HUDEP-2 (cell line): Measurements from ENCODE around the gene SACM1L.
"Not testable (repeated sequence)": the region's sequence is repeated elsewhere in the genome, so short reads cannot be mapped to it uniquely, and the experiment has no call there.

Source experiments
- DNase-seq, 76 experiments: peaks; one replicate each; lab custom pipeline; 2025; ENCODE audit not compliant: unreplicated experiment in 76 of 76; lab: John Stamatoyannopoulos, UW

The SACM1L gene

DNA sequence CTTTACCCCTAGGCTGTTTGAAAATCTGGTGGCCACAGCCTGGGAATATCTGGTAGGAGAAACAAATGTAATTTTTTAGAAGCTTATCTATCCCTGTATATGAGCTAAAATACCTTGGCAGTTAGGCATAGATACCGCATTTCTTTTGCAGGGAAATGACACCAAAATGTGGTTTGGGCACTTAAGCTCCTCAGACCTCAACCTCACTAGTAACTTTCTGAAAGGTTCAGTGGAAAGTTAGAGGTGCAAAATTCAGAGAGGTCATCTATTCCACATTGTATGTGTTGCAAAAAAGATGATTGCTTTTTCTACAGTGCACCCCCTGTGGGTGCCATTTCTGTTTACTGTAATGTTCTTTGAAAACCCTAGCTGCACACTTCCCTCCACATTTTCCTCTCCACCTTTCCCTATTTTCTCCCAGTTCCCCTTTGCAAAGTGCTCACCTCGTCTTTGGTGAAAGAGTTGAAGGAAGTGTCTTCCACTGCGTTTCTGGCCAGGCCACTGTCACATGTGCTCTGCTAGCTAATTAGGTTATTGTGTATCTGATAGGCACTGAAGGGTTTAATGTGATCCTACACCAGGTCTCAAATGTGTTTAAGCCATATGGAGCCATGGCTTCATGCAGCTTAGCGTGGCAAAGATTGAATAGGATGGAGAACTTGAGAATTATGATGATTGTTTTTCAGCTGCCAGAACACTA is 1.3 kb downstream of the SACM1L start:
- peak in 18 of 76 experiments; percentile 2 to 41 (median 14) for DNase-seq

DNA sequence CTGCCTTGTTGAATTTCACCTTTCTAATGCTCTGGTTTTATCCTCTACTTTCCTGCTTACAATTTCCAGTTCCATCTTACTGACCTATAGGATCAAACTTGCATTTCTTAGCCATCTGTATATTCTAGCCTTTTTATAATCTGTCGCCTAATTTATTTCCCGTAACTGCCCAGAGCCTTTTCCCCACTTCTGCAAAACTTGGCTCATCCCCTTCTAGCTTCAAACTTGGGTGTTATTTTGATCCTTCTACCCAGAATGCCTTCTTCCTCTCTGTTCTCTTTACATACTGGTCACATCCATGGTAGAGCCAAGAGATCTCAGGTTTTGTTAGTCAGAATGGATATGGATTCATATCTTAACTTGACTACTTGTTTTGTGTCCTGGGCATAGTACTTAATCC is 2.6 kb downstream of the SACM1L start:
- DNase-seq: no peak

DNA sequence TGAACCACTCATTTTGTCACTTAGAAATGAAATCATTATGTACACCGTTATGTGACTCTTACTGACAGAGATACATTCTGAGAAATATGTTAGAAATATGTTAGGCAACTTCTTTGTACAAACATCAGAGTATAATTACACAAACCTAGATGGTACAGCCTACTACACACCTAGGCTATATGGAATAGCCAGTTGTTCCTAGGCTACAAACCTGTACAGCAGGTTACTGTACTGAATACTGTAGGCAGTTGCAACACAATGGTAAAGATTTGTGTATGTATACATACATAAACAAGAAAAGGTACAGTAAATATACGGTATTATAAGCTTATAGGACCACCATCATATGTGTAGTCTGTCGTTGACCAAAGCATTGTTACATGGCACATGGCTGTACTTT is 3.7 kb downstream of the SACM1L start:
- DNase-seq: no peak

DNA sequence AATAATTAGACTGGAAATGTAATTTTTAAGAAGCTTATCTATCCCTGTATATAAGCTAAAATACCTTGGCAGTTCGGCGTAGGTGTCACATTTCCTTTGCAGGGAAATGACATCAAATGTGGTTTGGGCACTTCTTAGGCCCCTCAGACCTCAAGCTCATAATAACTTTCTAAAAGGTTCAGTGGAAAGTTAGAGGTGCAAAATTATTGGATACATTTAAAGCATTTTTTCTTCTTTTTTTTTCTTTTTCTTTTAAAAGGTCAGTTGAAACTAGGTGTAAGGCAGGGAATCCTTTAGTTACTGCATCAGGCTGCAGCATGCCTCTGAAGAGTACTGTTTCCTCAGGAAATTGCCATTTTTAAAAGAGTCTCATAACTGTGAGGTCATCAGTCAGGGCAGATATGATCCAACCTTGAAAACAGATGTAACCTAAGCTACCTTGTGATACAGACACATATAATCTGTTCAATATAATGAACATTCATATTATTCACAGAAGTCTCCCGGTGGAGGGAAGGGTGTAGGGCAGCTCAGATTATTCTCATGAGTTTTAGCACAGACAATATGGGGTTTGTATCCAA is 4.8 kb downstream of the SACM1L start:
- no peak for DNase-seq

DNA sequence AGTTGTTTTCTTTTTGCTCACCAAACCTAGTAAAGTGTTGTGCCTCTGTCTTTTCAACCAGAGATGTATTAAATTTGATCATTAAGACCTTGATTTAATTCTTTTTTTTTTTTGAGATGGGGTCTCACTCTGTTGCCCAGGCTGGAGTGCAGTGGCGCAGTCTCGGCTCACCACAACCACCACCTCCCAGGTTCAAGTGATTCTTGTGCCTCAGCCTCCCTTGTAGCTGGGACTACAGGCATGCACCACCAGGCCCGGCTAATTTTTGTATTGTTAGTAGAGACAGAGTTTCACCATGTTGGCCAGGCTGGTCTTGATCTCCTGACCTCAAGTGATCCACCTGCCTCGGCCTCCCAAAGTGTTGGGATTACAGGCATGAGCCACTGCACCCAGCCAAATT is 6.0 kb downstream of the SACM1L start:
- DNase-seq: not testable (repeated sequence)

DNA sequence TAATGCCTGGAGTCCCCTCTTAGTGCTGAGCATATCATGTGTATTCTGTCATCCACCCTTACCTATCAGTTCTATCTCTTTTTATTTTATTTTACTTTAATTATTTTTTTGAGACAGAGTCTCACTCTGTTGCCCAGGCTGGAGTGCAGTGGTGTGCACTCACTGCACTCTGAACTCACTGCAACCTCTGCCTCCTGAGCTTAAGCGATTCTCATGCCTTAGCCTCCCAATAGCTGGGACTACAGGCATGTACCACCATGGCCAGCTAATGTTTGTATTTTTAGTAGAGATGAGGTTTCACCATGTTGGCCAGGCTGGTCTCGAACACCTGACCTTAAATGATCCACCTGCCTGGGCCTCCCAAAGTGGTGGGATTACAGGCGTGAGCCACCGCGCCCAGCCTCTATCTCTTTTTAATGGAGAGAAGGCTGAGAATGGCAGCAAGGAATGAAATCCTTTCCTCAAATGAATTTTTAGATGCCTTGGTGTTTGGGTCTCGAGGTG is 11.4 kb downstream of the SACM1L start:
- no peak for DNase-seq

DNA sequence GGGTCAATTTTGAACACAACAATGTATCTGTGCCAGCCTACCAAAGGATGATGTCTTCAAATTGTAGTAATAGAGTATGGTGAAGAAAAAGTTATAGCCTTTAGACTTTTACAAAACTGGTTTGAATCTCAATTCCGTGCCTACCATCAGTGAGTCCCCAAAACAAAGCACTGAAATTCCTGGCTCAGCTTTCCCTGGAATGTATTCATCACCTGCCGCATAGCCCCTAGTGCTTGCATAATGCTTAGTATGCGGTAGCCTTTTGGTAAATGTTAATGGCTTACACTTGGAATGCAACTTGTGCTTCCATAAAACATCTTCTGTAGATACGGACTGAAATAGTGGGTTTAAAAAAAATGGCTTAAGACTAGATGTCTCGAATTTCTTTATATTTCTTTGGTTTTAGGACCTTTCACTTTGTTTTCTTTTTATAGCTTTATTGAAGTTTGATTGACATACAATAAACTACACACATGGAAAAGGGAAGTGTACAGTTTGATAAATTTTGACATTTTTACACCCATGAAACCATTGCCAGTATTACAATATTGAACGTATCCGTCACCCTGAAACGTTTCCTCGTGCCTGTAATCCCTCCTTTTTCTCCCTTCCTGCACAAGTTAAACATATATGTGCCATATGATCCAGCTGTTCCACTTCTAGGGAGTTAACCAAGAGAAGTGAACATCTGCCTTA is 12.1 kb downstream of the SACM1L start:
- DNase-seq: no peak

DNA sequence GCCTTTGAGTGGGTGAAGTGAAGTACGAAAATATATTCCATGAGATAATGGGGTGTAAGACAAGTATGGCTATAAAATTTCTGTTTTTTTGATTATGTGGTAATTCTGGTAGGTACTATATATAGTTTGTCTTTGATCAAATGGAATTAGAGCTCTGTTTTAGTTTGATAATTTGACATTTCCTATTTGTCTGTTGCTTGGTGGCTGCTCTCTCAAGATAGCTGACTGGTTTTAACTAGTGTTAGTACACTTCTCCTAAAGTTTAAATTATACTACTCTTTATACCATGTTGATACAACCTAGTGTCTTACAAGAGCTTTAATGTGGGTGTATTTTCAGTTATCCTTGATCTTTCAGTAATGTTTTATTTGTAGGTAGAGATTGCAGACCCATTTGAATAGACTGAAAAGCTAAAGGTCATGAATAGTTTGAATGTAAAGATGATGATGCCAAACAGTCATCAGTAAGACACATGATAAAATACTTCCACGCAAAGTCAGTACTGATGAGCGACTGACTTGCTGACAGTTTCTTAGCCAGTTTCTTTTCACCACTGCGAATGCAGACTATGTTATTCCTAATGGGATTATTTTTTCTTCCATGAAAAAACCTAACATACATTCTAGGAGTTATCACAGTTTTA is 15.2 kb downstream of the SACM1L start:
- no peak for DNase-seq

DNA sequence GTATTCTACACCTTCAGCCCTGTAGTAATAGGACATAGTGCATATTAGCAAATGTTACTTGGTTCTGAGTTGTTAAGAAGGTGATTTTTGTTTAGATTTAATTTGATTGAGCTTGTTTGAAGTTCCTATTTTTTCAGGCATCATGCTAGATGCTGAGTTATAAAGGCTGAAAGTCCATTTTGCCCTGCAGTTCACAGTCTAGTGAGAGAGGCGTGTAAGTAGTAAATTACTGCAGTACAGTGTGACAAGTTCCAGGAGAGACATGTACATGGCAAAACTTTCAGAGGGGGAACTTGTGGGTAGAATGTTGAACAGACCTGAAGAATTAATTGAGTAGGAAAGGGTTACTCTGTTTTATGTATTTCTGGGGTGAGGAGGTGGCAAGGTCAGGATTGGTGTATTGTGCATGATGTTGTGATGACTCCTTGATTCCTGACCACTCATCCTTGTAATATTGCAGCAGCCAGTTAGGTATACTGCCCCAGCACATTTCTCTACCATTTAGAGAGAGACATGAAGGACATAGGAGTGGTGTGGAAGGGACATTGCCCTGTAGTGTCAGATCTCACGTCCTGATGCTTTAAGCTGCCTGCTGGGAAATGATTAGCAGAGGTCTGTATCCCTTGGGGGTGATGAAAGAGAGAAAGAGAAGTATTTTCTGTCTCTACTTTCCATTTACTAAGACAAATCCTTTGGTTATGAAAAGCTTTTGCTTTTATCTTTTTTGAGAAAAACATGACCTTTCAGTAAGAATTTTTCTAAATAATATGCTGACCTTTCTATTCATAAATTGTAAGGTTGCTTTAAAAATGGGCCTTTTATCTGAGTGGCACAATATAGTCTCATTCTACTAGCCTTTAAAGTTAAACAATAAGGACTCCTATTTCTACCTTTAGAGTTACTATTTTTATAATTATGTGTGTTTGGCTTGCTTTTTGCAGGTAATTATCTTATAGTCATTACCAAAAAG is 16.9 kb downstream of the SACM1L start:
- DNase-seq: no peak

DNA sequence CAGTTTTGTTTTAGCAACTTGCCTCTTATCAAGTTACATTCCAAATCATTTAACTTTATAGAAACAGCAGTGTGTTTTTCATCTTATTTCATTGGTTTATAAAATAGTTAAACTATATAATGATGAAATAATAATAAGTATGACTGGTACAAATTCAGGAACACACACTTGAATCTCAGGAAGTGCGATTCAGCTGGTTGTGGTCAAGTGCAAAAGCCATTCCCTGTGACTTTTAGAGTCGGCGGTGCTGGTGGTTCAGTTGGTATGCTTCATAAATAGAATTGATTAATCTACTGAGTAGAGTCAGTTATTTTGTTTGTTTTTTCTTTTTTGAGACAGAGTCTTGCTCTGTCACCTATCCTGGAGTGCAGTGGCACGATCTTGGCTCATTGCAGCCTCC is 22.7 kb downstream of the SACM1L start:
- DNase-seq: no peak

DNA sequence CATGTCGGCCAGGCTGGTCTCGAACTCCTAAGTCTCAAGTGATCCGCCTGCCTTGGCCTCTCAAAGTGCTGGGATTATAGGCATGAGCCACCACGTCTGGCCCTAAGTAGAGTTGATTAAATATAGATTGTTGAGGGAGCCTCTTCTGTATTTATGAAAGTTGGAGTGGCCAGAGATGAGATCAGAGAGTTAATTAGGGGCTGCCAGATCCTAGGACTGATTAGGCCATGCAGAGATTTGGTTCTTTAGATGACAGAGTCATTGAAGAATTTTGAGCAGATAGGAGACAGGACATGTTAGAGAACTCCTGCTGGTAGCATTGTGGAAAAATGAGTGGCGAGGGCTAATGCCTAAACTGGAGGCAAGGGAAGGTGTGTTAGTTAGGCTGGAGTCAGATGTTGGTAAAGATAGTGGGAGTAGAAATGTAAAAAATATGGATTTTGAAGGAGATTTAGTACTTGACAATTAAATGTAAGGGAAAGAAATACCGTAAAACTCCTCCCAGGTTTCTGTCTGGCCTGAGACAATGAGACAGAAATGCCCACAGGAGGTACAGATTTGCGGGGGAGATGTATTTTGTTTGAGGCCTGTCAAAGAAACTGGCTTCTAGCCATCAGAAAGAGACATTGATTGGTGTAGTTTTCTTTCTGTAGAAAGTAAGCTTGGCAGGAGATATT is 23.4 kb downstream of the SACM1L start:
- no peak for DNase-seq

DNA sequence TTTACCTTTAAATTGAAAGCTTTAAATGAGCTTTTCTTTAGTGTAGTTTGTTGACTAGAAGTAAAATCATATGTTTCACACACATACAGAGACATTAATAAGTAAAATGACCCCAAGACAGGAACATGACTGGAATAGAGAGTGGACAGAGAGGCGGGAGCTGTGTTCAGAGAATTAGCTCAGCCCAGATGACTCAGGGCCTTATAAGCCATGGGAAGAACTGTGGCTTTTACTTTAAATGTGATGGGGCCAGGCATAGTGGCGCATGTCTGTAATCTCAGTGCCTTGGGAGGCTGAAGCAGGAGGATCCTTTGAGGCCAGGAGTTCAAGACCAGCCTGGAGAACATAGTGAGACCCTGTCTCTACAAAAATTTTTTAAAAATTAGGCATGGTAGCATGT is 26.7 kb downstream of the SACM1L start:
- DNase-seq: no peak

DNA sequence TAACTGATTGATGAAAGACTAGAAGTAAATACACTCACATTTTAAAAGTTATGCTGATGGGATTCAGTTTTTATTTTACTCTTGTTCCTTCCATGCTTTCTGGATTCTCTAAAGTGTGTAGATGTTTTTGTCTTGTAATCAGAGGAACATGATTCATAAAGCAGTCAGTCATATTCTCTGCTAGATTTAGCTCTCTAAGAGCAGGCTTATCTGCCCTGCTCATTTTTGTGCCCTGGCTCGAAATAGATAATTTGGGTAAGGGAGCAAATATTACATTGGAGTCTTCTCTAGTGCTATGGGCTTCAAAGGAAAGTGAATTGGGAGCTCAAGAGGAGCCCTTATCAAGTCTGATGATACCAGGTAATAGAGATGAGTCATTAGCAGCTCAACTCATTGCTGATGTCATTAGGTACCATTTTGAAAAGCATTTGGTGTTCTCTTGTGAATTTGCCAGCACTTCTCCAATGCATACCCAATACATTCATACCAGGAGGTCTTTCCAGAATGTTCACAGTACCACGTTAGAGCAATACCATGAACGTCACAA is 27.7 kb downstream of the SACM1L start:
- DNase-seq: no peak

DNA sequence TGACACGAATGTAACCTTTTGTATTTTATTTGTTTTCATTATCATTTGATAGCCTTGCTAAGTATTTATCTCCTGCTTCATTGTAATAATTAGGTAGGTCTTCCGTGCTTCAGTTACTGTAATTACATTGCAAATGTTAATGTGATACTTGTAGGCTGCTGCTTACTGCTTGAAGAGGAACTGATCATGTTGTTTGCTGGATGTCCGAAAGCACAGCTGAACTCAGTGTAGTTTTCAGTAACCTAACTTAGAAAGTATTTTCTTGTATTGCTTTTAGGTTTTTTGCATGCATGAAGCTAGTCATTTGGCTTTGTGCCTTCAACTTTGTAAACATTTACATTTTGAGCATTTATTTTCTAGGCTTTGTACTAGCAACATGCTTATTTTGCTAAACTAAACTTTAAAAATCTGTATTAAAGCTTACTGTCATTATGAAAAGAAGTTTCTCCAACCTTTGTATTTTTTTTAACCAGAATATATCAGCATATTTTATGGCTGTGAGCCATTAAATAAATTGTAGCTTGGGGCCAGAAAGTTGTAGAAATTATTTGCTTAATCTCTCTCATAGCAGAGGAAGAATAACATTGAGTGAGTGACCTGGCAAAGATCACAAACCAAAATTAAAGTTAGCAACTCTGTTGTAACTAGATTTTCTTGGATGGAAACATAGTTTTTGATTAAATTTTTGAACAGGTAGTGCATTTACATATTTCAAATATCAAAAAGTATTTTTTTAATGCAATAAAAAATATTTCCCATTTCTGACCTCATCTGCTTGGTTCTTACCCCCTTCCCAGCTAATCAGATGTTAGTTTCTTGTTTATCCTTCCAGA is 30.7 kb downstream of the SACM1L start:
- DNase-seq: no peak

DNA sequence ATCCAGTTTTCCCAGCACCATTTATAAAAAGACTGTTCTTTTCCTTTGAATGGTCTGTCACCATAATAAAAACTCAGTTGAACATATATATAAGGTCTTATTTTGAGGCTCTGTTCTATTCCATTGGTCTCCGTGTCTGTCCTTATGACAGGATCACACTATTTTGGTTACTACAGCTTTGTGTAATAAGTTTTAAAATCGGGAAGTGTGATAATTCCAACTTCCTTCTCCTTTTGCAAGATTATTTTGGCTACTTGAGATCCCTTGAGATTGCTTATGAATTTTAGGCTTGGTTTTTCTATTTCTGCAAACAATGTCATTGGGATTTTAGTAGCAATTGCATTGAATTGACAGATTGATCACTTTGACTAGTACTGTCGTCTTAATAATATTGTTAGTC is 35.7 kb downstream of the SACM1L start:
- no peak for DNase-seq

DNA sequence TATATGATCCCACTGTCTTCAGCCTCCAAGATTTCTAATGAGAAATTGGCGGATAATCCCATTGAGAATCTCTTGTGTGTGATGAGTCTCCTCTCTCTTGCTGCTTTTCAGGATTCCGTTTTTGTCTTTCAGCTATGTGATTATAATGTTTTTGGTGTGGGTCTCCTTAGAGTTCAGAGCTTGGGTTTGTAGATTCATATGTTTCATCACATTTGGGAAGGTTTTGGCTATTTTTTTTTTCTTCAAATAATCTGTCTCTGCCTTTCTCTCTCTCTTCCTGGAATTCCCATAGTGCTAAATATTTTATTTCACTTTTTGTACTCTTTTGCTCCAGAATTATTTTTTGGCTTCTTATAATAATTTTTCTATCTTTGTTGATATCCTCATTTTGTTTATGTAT is 40.4 kb downstream of the SACM1L start:
- no peak for DNase-seq

DNA sequence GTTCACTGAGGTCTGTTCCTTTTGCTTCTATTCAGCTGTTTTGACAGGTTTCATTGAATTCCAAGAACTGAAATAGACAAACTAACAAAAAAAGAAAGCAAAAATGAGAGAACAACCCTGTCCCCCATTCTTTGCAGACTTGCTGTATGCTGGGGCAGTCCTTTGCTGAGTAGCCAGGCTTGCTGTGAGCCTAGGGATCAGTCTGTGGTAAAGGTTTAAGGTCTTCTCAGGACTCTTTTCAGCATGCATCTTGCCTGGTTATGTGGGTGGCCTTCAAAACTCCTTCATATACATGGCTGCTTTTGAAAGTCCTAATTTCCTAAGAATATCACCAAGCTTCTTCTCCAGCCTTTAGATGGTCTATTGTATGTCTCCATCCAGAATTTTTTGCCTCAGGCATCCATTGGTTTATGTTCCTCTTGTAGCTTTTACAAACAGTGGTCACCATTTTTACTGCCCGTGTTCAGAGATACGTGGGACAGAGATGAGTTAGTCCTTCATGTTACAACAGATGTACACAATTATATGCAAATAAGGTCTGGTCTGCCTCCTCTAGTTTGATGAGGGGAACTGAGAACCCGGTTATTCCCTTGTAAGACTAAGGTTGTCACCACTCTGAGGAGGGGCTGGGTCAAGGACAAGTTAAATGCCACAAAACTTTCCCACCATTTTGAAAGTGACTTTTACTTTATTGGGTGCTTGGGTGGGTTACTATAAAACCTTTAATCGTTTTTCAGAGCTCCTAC is 41.4 kb downstream of the SACM1L start:
- DNase-seq: no peak

DNA sequence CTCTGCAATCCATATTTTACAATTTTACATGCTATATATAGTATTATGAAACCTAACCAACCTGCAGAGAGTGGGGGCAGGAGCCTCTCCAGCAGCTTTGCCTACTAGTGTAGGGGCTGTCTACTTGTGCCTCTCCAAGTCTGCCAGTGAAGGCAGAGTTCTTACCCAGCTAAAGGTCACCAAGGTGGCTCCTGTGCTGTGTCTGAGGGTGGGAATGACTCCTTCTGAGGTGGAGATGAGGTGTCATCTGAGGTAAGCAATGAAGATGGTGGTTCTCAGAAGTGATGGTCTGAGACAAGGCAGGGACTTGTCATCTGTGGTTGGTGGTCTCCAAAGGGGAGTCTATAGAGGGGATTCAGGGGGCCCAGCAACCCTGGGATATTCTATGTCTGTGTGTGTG is 47.5 kb downstream of the SACM1L start:
- DNase-seq: no peak
